ENCODE results near the gene ETV5. TPM values are rescaled to one million over a fixed set of nuclear protein-coding genes. Genes with fewer than 3 reads are reported as not detected.

Gene ETV5
- total RNA-seq, 1 experiment from 2014 or later: 65.7 TPM

GRCh38 chr3:186095561-186096081 is 13.3 kb downstream of the ETV5 start:
- no peaks in the 10 kb centered on the region for H3K27me3 ChIP-seq (ENCODE audit: insufficient read depth, low read depth)
- no TSS peak for BruUV-seq (replicated peaks)
- H3K9me3 ChIP-seq (ENCODE audit: insufficient read depth, low read depth): no peaks in the 10 kb centered on the region
- ChIA-PET POLR2A (ENCODE audit: unreplicated experiment) (no interaction called here), CTCF (no interaction called here)
- intact Hi-C loops (cut with micrococcal nuclease; ENCODE audit: unreplicated experiment): no loop called here
- H3K9me2 ChIP-seq (ENCODE audit: insufficient read depth): no peaks in the 10 kb centered on the region
- peaks cover 60% of the 10 kb centered on the region; the same call in 1 of the 2 replicates for H3K36me3 ChIP-seq (ENCODE audit: low read depth)
- H3F3A ChIP-seq (ENCODE audit: insufficient read depth, low read depth): peaks cover 19% of the 10 kb centered on the region; the same call in 1 of the 2 replicates
- H3K4me2 ChIP-seq: no peak overlapping the region
- no peak overlapping the region for H3K4me3 ChIP-seq
- no peak overlapping the region for H2AFZ ChIP-seq
- DNase-seq: no peak
- peaks cover 22% of the 10 kb centered on the region for H3K4me1 ChIP-seq (replicated peaks; ENCODE audit: insufficient read depth)
- H3K79me2 ChIP-seq (ENCODE audit: low read depth): no peaks in the 10 kb centered on the region
- no peaks in the 10 kb centered on the region for H4K20me1 ChIP-seq (ENCODE audit: insufficient read depth)
- TF ChIP-seq EZH2 (IDR thresholded peaks at IDR 0.05; ENCODE audit: low read depth) (no peak), CTCF (conservative IDR thresholded peaks at IDR 0.05) (no peak)
- no peak overlapping the region for H3K27ac ChIP-seq

GRCh38 chr3:186094696-186095425 is 14.0 kb downstream of the ETV5 start:
- Histone ChIP-seq H4K20me1 (ENCODE audit: insufficient read depth) (no peaks in the 10 kb centered on the region), H3K36me3 (ENCODE audit: low read depth) (peaks cover 60% of the 10 kb centered on the region; the same call in 1 of the 2 replicates), H3K27me3 (ENCODE audit: insufficient read depth, low read depth) (no peaks in the 10 kb centered on the region), H3F3A (ENCODE audit: insufficient read depth, low read depth) (peaks cover 19% of the 10 kb centered on the region; the same call in 1 of the 2 replicates), H3K4me2 (no peak overlapping the region), H3K4me1 (replicated peaks; ENCODE audit: insufficient read depth) (peaks cover 22% of the 10 kb centered on the region), H3K9me2 (ENCODE audit: insufficient read depth) (no peaks in the 10 kb centered on the region), H3K9me3 (ENCODE audit: insufficient read depth, low read depth) (no peaks in the 10 kb centered on the region), H2AFZ (no peak overlapping the region), H3K4me3 (no peak overlapping the region), H3K27ac (no peak overlapping the region), H3K79me2 (ENCODE audit: low read depth) (no peaks in the 10 kb centered on the region)
- no peak for DNase-seq
- no TSS peak for BruUV-seq (replicated peaks)
- intact Hi-C loops (cut with micrococcal nuclease; ENCODE audit: unreplicated experiment): no loop called here
- ChIA-PET CTCF (no interaction called here), POLR2A (ENCODE audit: unreplicated experiment) (no interaction called here)
- TF ChIP-seq CTCF (conservative IDR thresholded peaks at IDR 0.05) (no peak), EZH2 (IDR thresholded peaks at IDR 0.05; ENCODE audit: low read depth) (no peak)

DNA sequence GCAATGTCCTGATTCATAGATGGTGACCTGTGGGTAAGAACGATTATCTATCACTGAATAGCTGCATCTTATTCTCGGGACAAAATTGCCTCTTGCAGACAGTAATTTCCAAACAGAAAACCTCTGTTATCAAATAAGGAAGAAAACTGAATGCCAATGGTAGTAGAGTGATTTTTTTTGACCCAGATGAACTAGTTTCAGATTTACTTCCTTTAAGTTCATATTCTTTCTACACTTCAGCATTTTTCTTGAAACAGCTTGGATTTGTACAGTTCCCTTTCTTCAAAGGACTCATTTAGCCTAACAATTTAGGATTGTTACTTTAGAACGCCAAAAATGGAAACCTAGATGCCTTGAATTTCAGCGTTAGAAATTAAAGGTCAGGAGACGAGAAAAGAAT is 14.6 kb downstream of the ETV5 start:
- Histone ChIP-seq H4K20me1 (ENCODE audit: insufficient read depth) (no peaks in the 10 kb centered on the region), H3K27me3 (ENCODE audit: insufficient read depth, low read depth) (no peaks in the 10 kb centered on the region), H3K4me1 (replicated peaks; ENCODE audit: insufficient read depth) (peaks cover 20% of the 10 kb centered on the region), H2AFZ (no peak overlapping the region), H3K4me3 (no peak overlapping the region), H3K27ac (no peak overlapping the region), H3K9me2 (ENCODE audit: insufficient read depth) (no peaks in the 10 kb centered on the region), H3F3A (ENCODE audit: insufficient read depth, low read depth) (peaks cover 19% of the 10 kb centered on the region; the same call in 1 of the 2 replicates), H3K36me3 (ENCODE audit: low read depth) (peaks cover 63% of the 10 kb centered on the region; the same call in 1 of the 2 replicates), H3K4me2 (no peak overlapping the region), H3K79me2 (ENCODE audit: low read depth) (no peaks in the 10 kb centered on the region), H3K9me3 (ENCODE audit: insufficient read depth, low read depth) (no peaks in the 10 kb centered on the region)
- ChIA-PET POLR2A (ENCODE audit: unreplicated experiment) (no interaction called here), CTCF (no interaction called here)
- BruUV-seq (replicated peaks): no TSS peak
- intact Hi-C loops (cut with micrococcal nuclease; ENCODE audit: unreplicated experiment): no loop called here
- no peak for DNase-seq
- TF ChIP-seq EZH2 (IDR thresholded peaks at IDR 0.05; ENCODE audit: low read depth) (no peak), CTCF (conservative IDR thresholded peaks at IDR 0.05) (no peak)
